HUES48 (cell line): ENCODE measurements around the gene BLMH.

Experiments used
- H3K27ac ChIP-seq: one replicate; pipeline ENCODE4 v1.7.0; 2013; ENCODE audit warnings: low read depth, low read length, inconsistent platforms
- H3K27me3 ChIP-seq: 2 replicates; pipeline ENCODE4 v1.6.1; 2013; ENCODE audit warnings: mild to moderate bottlenecking, low read length; ENCODE audit not compliant: control insufficient read depth, insufficient read depth
- H3K36me3 ChIP-seq: 2 replicates; pipeline ENCODE4 v1.6.1; 2013; ENCODE audit warnings: low read length; ENCODE audit not compliant: control insufficient read depth, insufficient read depth
- H3K4me1 ChIP-seq: 2 replicates; pipeline ENCODE4 v1.6.1; 2013; ENCODE audit warnings: mild to moderate bottlenecking, low read length; ENCODE audit not compliant: control insufficient read depth, insufficient read depth
- H3K4me3 ChIP-seq: 2 replicates; pipeline ENCODE4 v1.5.1; 2013; ENCODE audit warnings: mild to moderate bottlenecking, low read depth, low read length
- H3K9ac ChIP-seq: 2 replicates; pipeline ENCODE4 v1.6.1; 2013; ENCODE audit warnings: mild to moderate bottlenecking, low read depth, low read length, moderate library complexity
- H3K9me3 ChIP-seq: 2 replicates; pipeline ENCODE4 v1.6.1; 2013; ENCODE audit warnings: low read length; ENCODE audit not compliant: control insufficient read depth, insufficient read depth

The BLMH gene

DNA sequence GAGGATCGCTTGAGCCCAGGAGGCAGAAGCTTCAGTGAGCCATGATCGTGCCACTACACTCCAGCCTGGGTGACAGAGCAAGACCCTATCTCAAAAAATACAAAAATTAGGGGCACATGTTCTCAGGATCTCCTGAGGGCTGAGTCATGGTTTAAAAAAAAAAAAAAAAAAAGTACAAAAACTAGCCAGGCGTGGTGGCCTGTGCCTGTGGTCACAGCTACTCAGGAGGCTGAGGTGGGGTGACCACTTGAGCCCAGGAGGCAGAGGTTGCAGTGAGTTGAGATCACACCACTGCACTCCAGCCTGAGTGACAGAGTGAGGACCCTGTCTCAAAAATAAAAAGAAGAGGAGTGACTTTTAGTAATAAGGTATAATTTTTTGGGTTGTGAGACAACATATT is 16.9 kb downstream of the BLMH start:
- Histone ChIP-seq H3K9ac (no peak overlapping the region), H3K4me3 (no peak overlapping the region), H3K27me3 (no peaks in the 10 kb centered on the region), H3K9me3 (no peaks in the 10 kb centered on the region), H3K27ac (no peak overlapping the region), H3K4me1 (peaks cover 8% of the 10 kb centered on the region; the same call in 1 of the 2 replicates), H3K36me3 (peaks cover 89% of the 10 kb centered on the region)

DNA sequence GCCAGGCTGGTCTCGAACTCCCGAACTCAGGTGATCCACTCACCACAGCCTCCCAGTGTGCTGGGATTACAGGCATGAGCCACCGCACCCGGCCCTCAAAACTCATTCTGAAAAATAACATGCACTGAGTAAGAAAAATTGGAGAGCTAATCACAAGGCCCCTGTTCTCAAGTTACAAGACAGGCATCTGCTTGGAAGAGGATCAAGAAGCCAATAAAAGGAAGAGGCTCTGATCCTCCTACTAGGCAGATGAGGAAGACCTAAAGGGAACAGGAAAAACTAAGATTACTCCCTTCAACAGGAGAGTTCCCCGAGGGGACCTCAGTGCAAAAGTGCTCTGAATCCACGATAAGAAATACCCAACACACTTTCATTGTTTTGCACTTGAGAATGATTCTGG is 18.4 kb downstream of the BLMH start:
- no peak overlapping the region for H3K4me3 ChIP-seq
- H3K9me3 ChIP-seq, result no peaks in the 10 kb centered on the region
- no peak overlapping the region for H3K9ac ChIP-seq
- H3K4me1 ChIP-seq, result peaks cover 8% of the 10 kb centered on the region; the same call in 1 of the 2 replicates
- no peaks in the 10 kb centered on the region for H3K27me3 ChIP-seq
- peaks cover 86% of the 10 kb centered on the region for H3K36me3 ChIP-seq
- H3K27ac ChIP-seq, result no peak overlapping the region

DNA sequence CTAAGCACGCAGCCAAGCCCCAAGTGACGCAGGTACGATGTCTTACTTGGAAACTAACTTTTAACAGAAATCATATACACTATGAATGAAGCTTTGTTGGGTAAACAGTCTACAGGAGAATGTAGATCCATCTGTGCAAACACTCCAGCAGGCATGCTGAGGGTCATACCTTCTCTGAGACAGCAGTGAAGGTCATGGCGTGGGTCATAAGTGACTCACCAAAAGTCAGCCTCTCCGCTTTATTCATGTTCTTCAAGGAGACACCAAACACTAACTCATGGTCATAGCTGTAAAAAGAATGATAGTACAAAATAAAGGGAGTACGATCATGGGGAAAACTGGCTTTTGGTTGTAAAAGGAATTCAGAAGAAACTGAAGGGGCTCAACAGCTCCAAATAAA is 20.6 kb downstream of the BLMH start:
- H3K4me3 ChIP-seq, result no peak overlapping the region
- H3K36me3 ChIP-seq, result peaks cover 84% of the 10 kb centered on the region
- H3K9ac ChIP-seq, result no peak overlapping the region
- no peaks in the 10 kb centered on the region for H3K27me3 ChIP-seq
- H3K9me3 ChIP-seq, result no peaks in the 10 kb centered on the region
- H3K27ac ChIP-seq, result no peak overlapping the region
- peaks cover 8% of the 10 kb centered on the region; the same call in 1 of the 2 replicates for H3K4me1 ChIP-seq

DNA sequence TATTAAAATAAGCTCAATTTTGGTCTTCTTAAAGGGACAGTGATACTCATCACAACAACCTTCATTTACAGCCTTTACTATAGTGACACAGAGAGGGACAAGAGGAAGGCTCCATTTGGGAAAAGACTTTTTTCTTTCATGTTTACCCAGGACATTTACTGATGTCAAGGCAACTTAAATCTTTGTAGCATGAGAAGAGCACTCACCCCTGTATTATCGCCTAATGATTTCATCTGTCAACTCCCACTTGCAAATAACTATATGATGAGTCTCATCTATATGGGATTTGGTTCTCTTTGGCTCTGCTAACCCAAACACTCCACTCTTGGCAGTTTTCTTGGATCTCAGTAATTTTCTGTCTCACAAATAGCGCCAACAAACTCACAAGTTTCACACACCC is 24.1 kb downstream of the BLMH start:
- Histone ChIP-seq H3K27ac (no peak overlapping the region), H3K27me3 (no peaks in the 10 kb centered on the region), H3K36me3 (peaks cover 91% of the 10 kb centered on the region), H3K9ac (no peak overlapping the region), H3K4me3 (no peak overlapping the region), H3K4me1 (peaks cover 8% of the 10 kb centered on the region; the same call in 1 of the 2 replicates), H3K9me3 (no peaks in the 10 kb centered on the region)

DNA sequence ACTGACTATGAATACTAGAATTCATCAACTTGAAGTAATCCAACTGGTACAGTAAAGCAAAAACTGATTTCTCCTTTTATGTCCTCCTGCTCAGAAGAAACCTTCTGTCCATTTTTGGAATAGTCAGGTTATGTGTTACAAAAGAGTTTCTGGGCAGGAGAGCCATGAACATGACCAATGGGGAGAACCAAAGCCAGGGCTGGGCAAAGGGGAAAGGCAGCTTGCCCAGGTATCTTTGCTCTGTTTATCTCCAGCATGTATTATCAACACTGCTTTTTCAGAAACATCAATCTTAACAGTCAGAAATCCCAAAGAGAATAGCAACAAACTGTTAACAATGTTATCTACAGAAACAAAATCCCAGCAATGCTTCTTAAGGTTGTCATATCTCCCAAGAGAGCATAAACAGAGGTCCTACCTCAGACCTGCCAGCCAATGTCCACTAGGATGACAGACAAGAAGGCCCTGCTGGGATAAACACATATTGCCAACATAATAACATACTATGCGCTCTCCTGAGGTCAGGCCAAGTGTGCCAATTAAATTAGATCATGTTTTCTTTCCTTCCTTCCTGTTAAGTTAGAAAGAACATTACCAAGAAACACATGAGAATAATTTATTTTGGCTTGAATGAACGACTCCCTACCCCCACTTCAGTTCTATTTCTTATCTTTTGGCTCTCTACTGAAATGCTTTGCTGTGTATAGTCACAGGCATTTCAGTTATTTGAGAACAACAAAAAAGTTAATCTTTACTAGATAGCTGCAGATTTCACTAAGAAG is 28.0 kb downstream of the BLMH start:
- H3K27me3 ChIP-seq, result no peaks in the 10 kb centered on the region
- H3K36me3 ChIP-seq, result peaks cover 90% of the 10 kb centered on the region
- peak overlapping the region; percentile 56 for H3K27ac ChIP-seq
- H3K4me3 ChIP-seq, result no peak overlapping the region
- H3K9ac ChIP-seq, result no peak overlapping the region
- H3K9me3 ChIP-seq, result no peaks in the 10 kb centered on the region
- H3K4me1 ChIP-seq, result no peaks in the 10 kb centered on the region

DNA sequence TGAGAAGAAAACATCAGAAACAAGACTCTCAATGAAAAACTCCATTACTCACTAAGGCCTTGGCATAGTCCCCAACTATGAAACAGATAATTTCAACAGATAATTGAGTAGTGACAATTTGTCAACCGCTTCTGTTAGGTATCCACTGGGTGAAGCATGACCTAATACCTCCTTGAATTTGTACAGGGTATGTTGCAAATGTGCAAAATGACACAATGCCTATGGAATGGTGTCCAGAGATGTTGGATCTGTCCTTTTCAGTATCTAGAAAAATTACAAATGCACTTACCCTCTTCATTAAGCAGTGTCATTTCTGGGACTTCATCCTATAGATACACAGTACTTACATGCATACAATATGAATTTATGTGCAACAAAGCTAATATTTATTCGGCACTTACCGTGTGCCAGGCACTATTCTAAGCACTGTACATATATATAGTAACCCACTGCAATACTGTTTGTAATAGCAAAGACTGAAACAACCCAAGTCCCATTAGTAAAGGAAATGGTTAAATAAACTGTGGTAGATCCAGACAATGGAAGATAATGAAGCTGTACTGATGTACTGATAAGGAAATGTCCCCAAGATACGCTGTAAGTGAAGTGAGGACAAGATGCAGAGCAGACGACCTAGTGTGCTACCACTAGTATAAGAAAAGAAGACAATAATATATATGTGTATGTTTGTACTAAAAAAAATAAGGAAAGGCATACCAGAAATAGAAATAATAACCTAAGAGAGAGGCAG is 34.8 kb downstream of the BLMH start:
- peaks cover 65% of the 10 kb centered on the region for H3K36me3 ChIP-seq
- H3K9me3 ChIP-seq, result no peaks in the 10 kb centered on the region
- H3K4me3 ChIP-seq, result no peak overlapping the region
- H3K27me3 ChIP-seq, result no peaks in the 10 kb centered on the region
- no peaks in the 10 kb centered on the region for H3K4me1 ChIP-seq
- no peak overlapping the region for H3K9ac ChIP-seq
- no peak overlapping the region for H3K27ac ChIP-seq

DNA sequence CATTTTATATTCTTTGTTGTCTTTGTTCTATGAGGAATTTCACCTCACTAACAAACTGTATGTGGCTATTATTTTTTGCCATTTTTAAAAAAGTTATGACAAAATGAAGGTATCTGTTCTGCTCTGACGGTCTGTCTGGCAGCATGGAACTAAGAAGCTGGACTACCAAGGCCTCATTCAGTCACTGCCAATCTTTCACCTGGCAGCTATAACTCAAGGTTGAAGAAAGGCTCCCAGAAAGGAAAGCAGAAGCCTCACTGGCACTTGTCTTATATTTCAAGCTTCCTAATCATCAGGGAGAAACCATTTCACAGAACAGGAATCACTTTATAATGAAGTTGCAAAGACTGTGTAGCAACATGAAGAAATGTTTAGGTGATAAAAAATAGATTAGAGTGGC is 37.6 kb downstream of the BLMH start:
- H3K4me1 ChIP-seq, result no peaks in the 10 kb centered on the region
- H3K27ac ChIP-seq, result no peak overlapping the region
- H3K36me3 ChIP-seq, result peaks cover 48% of the 10 kb centered on the region
- no peak overlapping the region for H3K9ac ChIP-seq
- no peaks in the 10 kb centered on the region for H3K9me3 ChIP-seq
- no peaks in the 10 kb centered on the region for H3K27me3 ChIP-seq
- no peak overlapping the region for H3K4me3 ChIP-seq

DNA sequence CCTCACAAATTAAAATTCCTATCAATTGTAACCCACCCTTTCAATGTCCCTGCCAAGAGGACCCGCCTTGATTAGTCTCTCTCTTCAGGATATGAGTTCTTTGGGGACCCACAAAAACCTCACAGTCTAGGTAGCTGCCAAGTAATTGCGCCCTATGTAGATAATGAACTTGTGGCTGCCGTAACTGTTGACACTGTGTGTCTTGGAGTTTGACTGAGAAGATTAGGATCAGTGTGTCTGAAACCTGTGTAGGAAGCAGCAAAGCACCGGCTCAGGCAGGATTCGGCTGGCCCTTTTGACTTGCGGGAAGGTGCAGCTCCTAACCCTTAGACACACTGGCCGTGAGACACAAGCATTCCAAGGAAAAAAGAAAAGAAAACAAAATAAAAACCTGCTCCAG is 38.4 kb downstream of the BLMH start:
- no peaks in the 10 kb centered on the region for H3K4me1 ChIP-seq
- H3K27ac ChIP-seq, result no peak overlapping the region
- no peak overlapping the region for H3K4me3 ChIP-seq
- peaks cover 49% of the 10 kb centered on the region for H3K36me3 ChIP-seq
- no peak overlapping the region for H3K9ac ChIP-seq
- no peaks in the 10 kb centered on the region for H3K27me3 ChIP-seq
- H3K9me3 ChIP-seq, result no peaks in the 10 kb centered on the region

DNA sequence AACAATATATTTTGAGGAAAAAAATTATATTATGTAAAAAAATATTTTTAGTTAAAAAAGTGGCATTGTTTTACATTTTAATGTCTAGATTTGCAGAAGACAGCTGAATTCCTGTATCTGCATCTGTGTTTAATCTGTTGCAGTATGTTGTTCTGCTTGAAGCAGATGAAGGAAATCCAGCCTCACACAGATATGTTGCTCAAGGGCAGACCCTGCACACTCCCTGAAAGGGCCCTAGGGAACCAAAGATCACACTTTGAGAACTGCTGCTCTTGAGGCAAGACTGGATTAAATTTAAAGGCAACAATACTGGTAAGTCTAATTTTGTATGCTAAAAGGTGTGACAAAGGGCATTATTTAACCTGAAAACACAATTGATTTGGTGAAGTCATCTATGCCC is 39.8 kb downstream of the BLMH start:
- Histone ChIP-seq H3K36me3 (peaks cover 50% of the 10 kb centered on the region), H3K4me1 (no peaks in the 10 kb centered on the region), H3K4me3 (no peak overlapping the region), H3K27me3 (no peaks in the 10 kb centered on the region), H3K27ac (no peak overlapping the region), H3K9ac (no peak overlapping the region), H3K9me3 (no peaks in the 10 kb centered on the region)

DNA sequence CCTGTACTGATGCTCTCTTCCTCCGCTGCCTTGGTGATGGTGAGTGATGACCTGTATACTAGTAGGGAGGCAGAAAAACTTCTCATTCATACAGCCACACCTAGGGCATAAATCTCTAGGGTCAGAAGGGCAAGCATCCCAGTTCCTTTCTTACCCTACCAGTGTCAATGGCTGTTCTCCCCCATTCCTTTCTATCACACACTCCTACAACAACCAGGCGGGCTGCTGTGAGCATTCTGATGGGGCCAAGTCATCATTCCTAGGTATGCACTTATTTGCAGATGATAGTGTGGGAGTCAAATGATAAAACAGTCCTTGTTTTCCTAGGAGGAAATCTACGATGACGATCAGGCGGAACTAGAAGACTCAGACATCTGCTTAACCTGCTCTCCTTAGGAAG is 42.3 kb downstream of the BLMH start:
- no peaks in the 10 kb centered on the region for H3K27me3 ChIP-seq
- H3K9ac ChIP-seq, result no peak overlapping the region
- peaks cover 49% of the 10 kb centered on the region for H3K36me3 ChIP-seq
- no peaks in the 10 kb centered on the region for H3K4me1 ChIP-seq
- no peak overlapping the region for H3K27ac ChIP-seq
- no peaks in the 10 kb centered on the region for H3K9me3 ChIP-seq
- H3K4me3 ChIP-seq, result no peak overlapping the region

DNA sequence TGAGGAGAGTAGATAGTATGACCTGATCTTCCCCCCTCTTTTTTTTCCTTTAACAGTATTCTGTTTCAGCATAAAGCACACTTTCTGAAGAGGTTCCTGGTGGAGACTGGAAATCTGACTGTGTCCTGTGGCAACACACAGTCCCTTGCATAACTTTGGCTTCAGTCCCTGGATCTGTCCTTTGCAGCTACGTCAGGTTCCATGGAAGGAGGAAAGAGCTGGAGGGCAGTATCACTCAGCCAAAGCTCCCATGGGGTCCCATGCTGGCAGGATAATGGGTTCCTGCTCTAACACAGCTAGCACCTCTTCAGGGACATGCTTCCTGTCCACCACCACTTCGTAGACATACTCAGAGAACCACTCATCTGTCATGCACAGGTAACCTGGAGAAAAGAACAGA is 43.0 kb downstream of the BLMH start:
- Histone ChIP-seq H3K4me1 (no peaks in the 10 kb centered on the region), H3K9ac (no peak overlapping the region), H3K27me3 (no peaks in the 10 kb centered on the region), H3K4me3 (no peak overlapping the region), H3K27ac (no peak overlapping the region), H3K36me3 (peaks cover 49% of the 10 kb centered on the region), H3K9me3 (no peaks in the 10 kb centered on the region)
